ENCODE measurements around the gene GRIK3. TPM values are rescaled to one million over a fixed set of nuclear protein-coding genes. Genes with fewer than 3 reads are reported as not detected.
A peak's percentile ranks its signal among the peaks of the same experiment; 100 is the strongest.
"Not testable (repeated sequence)": the region's sequence is repeated elsewhere in the genome, so short reads cannot be mapped to it uniquely, and the experiment has no call there.

GRIK3 gene
- total RNA-seq, result under 1 TPM; 0.85 to 0.89 TPM
- long read RNA-seq, partial matches to known transcripts, result 0 of 1 reads
- long read RNA-seq, other reads (novel, unspliced or antisense), result 1 of 1 reads

DNA sequence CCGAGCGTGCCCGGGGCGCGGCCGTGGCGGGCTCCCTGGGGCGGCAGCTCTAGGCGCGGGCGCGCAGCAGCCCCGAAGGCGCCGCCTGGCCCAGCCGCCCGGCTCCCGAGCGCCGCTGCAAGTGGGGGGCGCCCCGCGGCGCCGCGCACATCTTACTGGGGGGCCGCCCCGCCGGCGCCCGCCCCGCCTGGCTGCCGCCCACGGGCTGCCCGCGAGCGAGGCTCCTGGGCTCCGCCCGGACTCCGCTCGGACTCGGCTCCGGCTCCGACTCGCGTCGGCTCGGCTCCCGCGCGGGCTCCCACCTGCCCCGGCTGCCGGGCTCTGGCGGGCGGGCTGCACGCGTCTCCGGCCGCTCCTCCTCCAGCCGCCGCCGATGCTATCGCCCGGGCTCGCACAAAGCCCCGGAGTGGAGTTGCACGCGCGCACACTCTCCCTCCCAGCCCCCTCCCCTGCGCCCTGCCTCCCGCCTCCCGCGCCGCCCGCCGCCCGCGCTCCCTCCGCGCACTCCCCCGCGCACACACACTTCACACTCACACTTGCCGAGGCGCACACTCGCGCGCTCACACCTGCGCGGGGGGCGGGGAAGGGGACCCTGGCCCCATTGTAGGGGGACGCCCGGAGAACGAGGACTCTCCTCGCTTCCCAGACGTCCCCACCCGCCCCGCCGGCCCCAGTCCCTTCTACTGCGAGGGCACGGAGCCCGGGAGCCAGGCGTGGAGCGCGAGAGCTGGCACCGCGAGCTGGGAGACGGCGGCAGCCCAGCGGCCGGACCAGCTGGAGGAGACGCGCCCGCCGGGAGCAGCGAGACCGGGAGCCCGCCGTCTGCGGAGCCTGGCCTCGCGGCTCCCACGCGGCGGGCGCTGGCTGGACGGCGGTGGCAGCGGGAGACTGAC is at the start of gene GRIK3:
TSS of gene GRIK3 (minus strand) at position 395 of the 893 bp plus-strand sequence. CDS start 407 bp downstream, outside the sequence.
- ATAC-seq (peak; percentile 36 to 37), DNase-seq (no peak)
- intact Hi-C loops (cut with DNase I), result no loop called here

DNA sequence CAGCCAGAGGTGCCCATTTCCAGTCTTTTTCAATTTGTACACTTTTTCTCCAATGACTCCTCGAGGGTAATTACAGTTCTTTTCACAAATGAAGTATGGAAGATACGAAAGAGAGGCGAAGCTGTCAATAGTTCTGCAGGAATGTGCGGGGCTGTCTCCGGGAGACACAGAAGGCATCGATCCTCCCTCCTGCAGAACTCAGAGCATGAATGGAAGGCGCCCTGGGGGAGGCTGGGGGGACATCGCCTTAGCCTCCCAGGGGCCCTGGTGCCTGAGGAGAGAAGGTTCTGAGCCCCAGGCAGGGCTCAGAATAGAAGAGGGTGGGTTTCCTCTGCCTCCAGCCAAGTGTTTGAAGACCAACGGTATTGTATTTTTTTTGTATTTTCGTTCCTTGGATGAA is 49.7 kb upstream of the GRIK3 start:
- no peak for ATAC-seq
- intact Hi-C loops (cut with DNase I), result no loop called here
- DNase-seq, result no peak

DNA sequence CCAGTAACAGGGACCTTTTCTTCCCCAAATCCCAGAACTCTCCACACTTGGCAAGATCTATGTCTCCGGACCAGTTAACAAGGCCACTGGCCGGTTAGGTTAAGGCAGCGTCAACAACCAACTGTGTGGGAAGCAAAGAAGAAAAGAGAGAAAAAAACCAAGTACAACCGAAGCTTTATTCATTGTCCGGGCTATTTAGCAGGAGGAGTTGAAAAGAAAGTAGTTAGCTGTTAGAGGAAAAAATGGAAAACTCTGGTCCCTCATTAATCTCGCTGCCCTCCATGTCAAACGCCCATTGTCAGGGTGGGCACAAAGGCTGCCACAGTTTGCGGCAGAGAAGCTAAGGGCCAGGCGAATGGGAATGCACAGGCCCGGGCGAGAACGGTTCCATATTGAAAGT is 49.3 kb upstream of the GRIK3 start:
- DNase-seq, result no peak
- no peak for ATAC-seq
- intact Hi-C loops (cut with DNase I), result no loop called here

DNA sequence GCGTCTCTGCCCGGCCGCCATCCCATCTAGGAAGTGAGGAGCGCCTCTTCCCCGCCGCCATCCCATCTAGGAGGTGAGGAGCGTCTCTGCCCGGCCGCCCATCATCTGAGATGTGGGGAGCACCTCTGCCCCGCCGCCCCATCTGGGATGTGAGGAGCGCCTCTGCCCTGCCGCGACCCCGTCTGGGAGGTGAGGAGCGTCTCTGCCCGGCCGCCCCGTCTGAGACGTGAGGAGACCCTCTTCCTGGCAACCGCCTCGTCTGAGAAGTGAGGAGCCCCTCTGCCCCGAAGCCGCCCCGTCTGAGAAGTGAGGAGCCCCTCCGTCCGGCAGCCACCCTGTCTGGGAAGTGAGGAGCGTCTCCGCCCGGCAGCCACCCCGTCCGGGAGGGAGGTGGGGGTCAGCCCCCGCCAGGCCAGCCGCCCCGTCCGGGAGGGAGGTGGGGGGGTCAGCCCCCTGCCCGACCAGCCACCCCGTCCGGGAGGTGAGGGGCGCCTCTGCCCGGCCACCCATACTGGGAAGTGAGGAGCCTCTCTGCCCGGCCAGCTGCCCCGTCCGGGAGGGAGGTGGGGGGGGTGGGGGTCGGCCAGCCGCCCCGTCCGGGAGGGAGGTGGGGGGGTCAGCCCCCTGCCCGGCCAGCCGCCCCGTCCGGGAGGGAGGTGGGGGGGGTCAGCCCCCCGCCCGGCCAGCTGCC is 46.1 kb upstream of the GRIK3 start:
- ATAC-seq; intact Hi-C loops (cut with DNase I); DNase-seq: not testable (repeated sequence)

DNA sequence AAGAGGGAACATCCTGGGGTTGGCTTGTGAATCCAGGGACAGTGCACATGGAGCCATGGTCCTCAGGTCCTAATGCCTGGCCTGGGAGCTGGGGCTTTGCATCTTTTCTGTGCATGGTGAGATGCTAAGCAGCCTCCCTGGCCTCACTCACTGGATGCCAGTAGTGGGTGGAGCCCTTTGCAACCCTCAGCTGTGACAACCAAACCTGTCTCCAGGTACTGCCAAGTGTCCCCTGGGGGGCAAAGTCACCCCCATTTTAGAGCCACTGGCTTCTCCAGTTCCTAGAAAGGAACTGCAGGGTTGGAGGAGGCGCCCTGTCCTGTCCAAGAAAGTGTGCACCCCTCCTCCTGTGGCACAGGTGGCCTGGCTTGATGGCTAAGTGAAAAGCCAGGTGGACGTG is 44.6 kb upstream of the GRIK3 start:
- DNase-seq (no peak), ATAC-seq (no peak)
- intact Hi-C loops (cut with DNase I), result no loop called here

DNA sequence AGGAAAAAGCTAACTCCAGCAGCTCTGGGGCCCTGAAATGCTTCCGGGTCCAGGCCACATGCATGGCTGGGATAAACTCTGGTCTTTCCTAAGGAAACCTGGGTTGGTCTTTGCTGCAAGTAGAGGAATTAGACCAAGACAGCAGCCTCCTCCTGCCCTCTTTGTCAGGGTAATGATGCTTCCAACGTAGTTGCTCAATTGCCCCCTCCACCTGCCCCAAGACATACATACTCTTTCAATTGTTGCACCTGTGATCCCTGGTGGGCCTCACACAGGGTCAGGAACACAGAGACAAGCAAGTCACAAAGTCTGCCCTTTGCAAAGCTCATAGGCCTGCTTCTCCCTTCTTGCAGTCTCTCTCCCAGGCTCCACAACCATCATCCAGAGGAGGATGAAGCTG is 41.9 kb upstream of the GRIK3 start:
- intact Hi-C loops (cut with DNase I), result no loop called here
- ATAC-seq (no peak), DNase-seq (no peak)

DNA sequence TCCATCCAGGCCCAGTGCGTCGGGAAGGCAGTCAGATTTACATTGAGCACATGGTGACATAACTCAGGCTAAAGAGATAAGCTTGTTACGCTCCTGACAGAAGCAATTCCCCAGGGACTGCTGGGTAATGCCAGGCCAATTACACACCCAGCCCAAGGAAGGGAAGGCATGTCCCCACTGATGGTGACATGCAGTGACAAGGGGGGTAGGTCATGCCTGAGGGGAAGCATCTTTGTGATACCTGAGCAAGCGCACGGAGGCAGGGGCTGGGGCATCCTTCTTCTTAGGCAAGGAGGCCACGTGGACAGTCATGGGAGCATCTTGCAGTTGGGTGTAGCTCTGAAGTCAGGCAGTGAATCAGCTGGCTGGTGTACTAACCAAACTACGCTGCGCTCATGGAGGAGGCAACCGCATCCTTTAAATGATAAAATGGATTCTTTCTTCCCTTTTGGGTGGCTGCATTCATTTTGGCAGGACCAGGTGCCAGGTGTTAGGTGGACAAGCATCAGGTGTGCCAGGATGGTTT is 39.6 kb upstream of the GRIK3 start:
- no peak for DNase-seq
- intact Hi-C loops (cut with DNase I), result no loop called here
- ATAC-seq, result no peak

DNA sequence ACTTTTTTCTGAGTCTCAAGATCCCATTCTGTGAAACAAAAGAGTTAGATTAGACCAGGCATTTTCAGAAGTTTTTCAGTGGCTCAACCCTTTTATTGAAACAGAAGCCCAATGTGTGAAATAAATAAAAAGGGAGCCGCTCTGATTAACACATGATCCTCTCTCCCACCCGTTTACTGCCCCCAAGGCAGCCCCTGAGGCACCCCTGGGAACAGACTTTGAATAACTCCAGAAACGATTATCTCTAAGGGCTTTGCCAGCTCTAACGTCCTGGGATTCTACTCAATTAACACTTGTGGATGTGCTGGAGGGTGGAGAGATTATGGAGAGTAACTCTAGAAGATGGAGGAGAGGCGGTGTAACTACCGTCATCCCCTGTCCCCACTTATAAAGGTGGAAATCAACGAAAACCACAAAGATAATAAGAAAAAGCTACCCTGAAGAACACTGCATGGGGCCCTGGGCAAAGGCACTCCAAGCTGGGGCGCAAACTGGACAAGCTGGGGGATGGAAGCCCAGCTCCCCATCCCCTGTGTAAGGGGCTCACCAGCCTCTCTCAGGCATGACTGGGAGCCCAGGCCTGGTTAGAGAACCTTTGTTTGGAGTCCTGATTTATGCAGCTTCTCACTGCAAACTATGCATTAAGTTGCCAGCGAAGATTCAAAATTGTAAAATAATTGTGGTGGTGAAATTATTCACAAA is 39.0 kb upstream of the GRIK3 start:
- DNase-seq, result no peak
- ATAC-seq, result no peak
- intact Hi-C loops (cut with DNase I), result no loop called here

DNA sequence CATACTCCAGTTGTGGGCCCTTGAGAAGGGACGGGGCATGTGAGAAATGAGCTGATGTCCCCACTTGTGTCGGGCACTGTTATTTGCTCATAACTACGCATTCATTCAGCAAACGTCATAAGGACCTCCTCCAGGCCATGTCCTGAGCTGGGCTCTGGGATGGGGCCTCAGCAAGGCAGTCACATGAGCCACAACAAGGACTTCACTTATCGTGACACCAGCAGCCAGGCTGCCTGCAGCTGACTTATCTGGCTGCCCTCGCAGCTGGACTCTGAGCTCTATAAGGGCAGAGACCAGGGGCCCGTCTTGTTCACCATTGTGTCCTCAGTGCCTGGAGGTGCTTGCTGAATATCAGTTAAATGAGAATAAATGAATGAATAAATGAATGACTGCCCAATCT is 37.5 kb upstream of the GRIK3 start:
- intact Hi-C loops (cut with DNase I), result no loop called here
- ATAC-seq, result peak in 1 of 2 donors; percentile 75
- DNase-seq, result no peak

DNA sequence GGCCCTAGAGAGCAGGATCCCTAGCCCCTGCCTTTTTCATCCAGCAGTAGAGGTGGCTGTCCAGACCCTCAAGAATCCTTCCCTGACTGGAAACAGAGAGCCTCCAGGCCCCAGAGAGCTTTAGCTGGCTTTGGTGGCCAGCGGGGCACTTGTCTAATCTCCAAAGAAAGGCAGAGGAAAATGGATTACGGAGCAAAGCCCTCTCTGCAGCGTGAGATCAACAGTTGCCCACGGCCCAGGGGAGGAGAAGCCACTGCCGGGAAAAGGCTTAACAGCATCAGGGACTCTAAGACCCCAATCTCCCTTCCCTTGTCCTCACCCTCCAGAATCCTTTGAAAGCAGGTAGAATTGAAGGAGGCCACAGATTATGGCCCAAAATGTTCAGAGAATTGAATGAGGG is 35.8 kb upstream of the GRIK3 start:
- DNase-seq (no peak), ATAC-seq (no peak)
- intact Hi-C loops (cut with DNase I), result no loop called here

DNA sequence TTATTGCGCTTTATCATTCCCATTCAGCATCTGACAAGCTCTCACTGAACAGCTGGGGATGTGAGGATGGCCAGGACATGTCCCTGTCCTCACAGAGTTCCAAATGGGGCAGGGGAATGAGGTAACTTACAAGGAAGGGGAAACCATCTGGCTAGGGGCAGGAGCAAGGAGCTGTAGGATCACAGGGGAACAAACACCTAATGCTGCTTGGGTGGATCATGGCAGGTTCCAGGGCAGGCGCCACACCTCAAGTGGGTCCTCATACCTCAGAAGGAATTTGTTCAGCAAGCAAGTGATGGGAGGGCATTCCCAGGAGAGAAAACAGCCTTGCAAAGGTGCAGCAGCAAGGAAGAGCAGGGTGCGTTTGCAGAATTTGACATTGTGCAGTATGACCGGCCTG is 35.1 kb upstream of the GRIK3 start:
- intact Hi-C loops (cut with DNase I), result no loop called here
- DNase-seq (no peak), ATAC-seq (no peak)

DNA sequence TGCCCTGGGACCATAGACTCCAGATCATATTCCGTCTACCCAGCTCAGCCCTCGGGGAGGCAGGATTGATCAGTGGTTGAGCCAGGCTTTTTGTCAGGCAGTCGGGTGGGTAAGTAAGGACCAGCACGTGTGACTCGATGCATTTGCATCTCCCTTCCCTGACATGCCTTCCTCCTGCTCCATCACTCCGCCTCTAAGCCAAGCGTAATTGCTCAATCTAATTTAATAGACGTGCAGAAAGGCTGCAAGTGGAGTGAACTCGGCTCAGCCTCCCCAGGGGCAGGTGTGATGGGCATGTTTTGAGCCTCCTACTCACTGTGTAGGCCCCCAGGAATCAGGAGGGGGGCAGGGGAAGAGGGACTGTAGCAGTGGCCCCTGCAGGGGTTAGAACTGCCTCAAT is 34.6 kb upstream of the GRIK3 start:
- ATAC-seq, result no peak
- no peak for DNase-seq
- intact Hi-C loops (cut with DNase I), result no loop called here

DNA sequence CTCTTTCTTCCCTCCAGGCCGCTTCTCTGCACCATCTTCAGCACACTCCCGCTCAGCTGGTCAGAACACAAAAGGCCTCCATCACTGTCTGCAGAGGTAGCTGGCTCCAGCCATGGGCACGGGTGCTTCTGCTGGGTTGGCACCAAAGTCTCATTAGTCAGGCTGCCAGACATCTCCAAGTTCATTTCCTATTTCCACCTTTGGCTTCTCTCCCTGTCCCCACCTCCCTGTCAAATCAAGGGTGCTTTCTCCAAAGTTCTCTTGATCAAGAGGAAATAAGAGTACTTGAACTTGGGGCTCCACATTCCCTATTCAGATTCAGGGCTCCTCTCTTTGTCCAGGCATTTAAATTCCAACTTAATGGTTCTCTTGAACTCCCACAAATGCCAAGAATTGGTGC is 33.9 kb upstream of the GRIK3 start:
- DNase-seq (no peak), ATAC-seq (no peak)
- intact Hi-C loops (cut with DNase I), result no loop called here

DNA sequence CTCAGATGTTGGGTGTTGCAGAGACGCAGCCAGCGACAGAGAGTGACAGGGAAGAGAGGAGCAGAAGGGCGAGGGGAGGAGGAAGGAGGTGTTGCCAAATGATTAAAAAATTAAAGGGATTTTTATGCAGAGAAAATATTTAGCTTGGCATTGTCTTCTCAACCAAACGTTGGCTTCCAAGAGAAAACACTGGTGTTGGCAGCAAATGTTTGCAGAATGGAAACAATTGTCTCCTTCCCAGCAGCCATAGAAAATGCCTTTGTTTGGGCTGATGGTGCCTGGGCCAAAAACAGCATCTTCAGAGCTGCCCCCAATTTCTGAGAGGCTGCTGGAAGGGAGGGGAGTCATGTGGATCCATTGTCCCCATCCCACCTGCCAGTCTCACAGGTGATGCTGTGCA is 29.7 kb upstream of the GRIK3 start:
- intact Hi-C loops (cut with DNase I), result no loop called here
- no peak for DNase-seq
- ATAC-seq, result no peak

DNA sequence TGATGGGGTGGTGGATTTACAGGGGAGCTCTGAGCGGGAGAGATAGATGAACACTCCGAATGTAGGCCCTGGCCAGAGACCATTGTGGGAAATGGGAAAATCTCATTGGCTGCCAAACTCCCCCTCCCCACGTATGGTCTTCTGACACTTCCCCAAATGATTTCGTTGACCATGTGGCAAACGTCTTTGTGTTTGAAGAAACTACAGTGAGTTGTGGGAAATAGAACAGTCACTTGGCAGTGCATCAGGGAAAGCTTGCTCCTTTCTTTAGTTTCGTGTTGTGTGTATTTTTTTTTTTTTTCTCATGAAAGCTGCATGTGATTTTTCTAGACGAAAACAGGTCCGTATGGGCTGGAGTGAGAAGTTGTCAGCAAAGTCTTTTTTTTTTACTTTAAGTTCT is 25.0 kb upstream of the GRIK3 start:
- ATAC-seq, result no peak
- DNase-seq, result no peak
- intact Hi-C loops (cut with DNase I), result no loop called here

DNA sequence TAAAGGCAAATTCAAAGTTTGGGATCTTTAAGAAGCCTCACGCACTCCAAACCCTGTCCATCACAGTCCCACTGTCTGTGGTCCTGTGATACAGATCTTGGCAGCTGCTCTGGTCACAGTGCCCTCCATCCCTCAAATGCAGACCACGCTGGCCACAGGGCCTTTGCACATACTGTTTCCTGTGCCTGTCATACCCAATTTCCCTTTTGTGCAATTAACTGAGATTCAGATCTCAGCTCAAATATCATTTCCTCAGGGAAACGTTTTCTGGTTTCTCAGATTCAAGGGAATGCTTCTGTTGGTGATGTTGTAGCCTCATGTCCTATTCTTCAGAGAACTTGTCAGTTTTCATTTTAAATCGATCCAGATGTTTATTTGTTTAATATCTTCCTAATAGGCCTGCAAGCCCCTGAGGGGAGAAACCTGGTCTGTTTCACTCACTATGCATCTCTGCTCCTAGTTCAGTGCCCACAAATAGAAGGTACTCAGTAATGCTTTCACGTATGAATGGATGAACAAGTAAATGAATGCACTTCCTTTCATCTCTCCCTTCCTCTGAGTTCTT is 24.2 kb upstream of the GRIK3 start:
- ATAC-seq (no peak), DNase-seq (no peak)

DNA sequence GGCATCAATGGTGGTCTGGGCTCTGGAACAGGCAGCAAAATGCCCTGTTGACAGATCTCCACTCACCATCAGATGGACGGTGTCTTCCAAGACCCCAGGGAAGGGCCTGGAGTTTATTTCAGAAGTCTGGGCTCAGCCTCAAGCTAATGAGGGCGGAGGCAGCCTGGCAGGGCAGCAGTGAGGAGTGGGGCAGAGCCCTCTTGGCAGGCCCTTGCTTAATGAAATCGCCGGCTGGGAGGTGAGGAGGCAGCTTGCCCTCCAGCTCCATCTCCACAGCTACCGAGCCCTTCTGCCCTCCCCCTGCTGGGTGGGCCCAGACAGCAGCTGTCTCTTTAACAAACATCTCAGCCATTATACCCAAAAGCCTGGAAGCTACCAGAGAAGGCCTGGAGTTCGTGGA is 22.0 kb upstream of the GRIK3 start:
- ATAC-seq (peak in 1 of 2 donors; percentile 22), DNase-seq (no peak)
- intact Hi-C loops (cut with DNase I), result no loop called here

More for the DNA sequence above, 24.2 kb upstream of the GRIK3 start:
- intact Hi-C loops (cut with DNase I), result no loop called here

DNA sequence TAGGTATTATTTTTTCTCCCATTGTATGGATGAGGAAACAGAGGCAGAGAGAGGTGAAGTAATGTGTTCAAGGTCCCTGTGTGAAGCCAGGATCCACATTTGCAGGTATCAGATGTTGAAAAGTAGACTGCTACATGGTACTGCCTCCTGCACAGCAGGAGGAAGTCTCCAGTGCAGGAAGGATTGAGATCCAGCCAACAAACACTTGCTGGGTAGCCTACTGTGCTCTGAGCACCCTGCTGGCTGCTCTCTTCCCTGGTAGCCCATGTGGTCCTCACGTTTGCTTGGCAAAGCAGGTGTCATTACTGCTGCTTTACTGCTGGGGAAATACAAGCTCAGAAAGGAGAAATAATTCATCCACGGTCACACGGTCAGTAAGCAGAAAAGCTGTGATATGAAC is 21.3 kb upstream of the GRIK3 start:
- DNase-seq, result no peak
- no peak for ATAC-seq
- intact Hi-C loops (cut with DNase I), result no loop called here

DNA sequence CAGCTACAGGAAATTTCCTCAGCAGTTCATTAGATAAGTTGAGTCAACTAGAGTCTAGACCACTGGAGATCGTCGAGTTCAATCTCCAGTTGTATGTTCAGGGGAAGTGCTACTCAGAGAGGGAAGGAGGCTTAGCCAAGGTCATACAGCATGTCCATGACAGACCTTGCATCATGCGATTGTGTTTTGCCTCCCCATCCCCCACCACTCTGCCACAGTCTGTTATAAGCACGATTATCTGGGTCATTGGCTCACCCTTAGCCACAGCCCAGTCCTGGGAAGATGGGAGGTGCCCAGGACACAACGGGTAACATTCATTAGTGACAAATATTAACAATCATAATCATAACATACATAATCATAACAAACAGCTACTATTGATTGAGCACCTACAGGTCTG is 18.9 kb upstream of the GRIK3 start:
- DNase-seq, result no peak

More for the DNA sequence above, 18.9 kb upstream of the GRIK3 start:
- intact Hi-C loops (cut with DNase I), result no loop called here
- no peak for ATAC-seq

All from left cardiac atrium (tissue), 4 donors.